ENCODE results near the gene TMOD3.

TMOD3 gene

DNA sequence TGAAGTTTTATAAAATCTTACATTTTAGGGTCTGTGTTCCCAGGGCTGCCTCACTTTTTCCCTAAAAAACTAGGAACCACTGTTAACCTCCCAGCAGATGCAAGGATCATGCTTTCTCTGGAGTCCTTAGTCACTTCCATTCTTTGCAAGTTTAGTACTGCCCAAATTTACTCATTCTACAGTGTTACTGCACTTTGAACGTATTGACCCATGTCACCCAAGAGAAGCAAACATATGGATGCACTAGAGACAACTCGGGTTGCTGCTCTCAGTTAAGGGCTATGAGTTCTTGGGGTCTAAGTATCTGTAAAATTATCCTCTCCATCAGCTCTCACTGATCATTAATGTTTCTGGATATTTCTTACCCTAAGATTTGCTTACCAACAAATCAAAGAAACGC is 83.1 kb downstream of the TMOD3 start:
- no peak for DNase-seq

DNA sequence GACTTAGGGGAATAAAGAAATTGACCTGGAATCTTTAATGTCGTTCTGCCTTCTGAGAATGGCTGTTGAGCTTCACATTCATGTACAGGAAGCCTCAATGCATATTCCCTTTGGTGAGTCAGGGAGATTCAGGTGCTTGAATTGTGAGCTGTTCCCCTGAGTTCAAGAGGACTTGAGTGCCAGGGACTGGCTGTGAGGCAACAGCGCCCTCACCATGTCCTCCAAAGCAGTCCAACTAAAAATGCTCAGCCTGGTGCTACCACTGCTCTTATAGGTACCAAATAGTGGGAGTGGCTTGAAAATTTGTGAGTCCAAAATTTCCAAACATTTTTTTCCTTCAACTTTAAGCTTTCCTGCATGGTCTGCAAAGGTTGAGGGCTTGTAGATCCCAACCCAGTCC is 88.0 kb downstream of the TMOD3 start:
- no peak for DNase-seq

DNA sequence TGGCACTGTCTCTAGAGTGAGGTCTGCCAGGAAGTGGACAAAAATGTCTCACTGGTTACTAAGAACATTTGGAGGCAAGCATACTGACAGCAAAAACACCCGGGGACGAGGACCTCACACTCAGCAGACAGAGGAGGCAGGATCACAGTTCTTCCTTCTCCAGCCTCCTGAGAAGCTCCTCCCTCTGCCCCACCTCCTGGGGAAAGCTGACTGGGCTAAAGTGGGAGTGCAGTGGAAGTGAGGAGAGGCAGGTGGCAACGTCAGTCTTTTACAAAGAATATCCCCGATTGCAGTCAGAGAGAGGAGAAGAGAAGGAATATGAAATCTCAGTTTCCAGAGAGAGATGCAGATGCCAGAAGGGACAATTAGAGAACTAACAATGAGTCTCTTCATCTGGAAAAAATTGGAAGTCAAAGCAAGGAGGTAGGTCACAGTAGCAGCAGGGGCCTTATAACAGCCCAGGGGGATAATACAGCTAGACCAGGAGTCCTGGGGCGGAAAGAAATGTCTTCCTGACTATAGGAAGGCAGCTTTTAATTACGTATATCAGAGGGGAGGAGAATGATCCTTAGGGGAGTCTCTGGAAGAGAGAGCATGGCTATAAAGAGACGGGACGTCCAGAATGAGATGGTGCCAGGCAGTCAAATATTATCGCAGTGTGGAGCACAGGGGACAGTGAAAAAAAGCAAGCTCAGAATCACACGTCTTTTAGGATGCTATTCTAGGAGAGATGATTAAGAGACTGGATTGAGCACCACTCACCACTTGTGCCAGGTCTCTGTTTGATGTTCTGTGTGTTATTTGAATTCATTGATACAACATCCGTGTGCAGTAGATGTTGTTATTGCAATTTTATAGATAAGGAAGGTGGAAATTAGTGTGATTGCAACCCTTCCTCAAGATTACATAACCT is 95.0 kb downstream of the TMOD3 start:
- DNase-seq, result no peak

DNA sequence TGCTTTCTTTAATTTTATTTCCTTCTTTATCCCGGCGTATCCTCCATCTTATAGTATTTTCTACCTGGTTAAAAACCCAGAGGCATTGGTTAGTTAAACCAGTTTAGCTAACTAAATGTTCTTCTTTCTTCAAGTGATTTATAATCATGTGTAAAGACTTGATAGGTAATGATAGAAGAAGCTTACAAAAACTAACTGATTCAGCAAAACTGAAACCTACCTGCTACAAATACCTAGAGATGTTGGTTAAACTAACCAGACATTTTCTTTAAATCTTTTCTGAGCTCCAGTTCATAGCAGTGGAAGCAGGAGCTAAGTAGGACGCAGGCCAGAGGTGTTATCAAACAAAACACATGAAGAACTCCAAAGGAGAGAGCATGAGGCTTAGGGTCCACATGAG is 97.4 kb downstream of the TMOD3 start:
- DNase-seq, result no peak

DNA sequence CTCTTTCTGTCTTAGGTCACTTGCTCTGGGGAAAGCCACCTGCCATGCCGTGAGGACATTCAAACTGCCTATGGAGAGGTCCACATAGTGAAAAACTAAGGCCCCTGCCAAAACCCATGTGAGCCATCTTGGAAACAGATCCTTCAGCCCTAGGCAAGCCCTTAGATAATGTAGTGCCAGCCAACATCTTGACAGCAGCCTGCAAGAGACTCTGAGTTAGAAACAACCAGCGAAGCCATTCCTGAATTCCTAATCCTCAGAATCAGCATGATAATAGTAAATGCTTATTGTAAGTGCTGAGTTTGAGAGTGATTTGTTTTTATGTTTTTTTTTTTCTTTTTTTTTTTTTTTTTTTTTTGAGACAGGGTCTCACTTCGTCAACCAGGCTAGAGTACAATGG is 101.6 kb downstream of the TMOD3 start:
- no peak for DNase-seq

DNA sequence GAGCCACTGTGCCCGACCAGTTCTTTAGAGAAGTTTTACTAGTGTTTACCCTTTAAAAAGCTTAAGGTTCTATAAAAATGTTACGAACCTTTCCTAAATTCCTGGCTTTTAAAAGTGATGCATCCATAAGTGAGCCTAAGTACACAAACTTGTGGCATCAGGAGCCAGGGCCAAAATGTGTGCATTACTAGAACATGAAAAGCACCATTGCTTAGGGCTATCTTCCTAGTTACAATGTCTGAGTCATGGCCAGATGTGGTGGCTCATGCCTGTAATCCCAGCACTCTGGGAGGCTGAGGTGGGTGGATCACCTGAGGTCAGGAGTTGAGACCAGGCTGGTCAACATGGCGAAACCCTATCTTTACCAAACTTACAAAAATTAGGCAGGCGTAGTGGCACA is 102.2 kb downstream of the TMOD3 start:
- DNase-seq, result no peak

DNA sequence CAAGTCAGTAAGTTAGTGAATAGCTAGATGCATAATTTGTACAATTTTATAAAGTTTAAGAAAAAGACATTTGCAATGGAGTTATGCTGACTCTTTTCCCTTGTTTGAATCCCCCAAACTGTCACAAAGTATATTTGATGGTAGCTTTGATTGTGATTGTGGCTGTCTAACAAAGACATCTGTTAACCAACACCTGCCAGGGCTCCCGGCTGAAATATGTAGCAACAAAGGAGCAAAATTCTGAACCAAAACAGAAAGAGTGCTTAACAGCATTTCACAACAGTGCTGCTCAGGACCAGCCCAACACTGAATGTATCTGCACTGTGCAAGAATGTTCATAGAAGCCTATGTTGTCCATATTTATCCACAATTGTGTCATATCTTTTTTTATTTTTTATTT is 102.7 kb downstream of the TMOD3 start:
- DNase-seq, result no peak

DNA sequence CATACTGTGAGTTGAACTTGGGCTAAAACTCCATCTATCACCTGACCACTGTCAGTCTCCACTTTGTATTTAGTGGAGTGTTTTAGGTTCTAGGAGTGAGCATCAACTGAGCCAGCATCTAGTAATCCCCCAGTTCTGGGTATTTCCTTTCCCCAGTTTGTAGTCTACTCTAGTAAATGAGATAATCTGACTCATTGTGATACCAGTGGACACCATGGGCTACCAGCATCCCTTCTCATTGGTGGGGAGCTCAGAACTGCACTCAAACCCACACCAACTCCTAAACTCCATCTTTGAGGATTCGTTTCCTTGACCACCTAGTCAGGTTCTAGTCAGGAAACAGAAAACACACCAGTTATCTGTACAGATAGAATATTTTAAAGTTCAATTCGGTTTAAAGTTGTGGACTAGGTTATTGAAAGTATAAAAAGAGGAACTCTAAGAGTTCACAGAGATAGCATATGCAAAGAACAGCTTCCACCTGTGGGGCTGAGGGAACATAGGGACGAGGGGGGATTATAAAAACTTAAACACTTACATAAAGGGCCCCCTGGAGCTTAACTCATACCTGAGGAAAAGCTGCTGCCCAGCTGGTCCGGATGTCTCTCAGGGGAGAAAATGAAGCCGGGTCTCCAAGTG is 106.1 kb downstream of the TMOD3 start:
- DNase-seq, result no peak

DNA sequence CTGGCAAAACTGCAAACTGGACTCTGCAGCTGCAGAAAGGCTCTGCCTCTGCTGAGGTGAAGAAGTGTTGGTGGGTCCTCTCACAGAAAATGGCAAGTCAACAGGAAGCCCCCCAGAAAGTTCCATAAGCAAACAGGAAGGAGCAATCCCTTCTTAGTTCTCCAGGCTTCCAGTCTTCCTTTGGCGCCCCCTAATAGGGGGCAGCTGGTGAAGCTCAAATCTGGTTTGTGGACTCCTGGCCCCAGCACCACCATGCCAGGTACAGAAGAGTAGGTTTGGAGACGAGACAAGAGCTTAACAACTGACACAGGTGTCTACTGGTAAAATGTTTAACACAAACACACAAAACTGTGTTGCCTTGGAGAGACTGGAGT is 106.6 kb downstream of the TMOD3 start:
- no peak for DNase-seq

DNA sequence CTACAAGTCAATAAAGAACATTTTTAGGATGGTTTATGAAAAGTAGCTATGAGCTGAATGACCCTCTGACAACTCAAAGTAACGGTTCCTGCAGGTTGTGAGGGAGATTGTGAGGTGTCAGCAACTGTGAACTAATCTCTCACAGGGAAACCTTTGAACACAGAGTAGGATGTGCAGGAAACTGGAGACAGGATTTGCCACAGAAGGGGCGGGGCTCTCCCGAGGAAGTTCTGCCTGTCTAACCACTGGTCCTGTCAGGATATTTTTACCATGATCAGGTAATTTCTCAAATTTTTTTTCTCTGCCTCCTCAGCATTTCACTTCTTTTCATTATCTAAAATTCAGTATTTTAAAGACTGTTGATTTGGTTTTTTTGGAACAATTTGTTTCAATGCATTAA is 108.8 kb downstream of the TMOD3 start:
- no peak for DNase-seq

DNA sequence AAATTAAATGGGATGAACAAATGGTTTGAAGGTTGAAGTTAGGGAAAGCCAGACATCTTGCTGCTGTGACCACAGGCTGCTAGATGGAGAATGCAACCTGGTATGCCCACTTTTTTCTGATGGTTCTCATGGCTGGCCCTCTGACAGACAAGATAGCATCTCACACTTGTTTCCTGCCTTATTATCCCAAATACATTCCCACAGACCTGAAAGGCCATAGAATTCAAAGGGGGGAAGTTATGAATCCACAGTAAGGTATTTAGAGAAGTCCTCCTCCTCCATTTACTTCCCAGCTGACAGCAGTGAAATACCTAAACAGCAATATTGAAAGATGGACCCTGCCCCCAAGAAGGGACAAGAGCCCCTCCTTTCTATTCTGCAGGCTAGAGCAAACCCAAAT is 109.8 kb downstream of the TMOD3 start:
- DNase-seq, result no peak

DNA sequence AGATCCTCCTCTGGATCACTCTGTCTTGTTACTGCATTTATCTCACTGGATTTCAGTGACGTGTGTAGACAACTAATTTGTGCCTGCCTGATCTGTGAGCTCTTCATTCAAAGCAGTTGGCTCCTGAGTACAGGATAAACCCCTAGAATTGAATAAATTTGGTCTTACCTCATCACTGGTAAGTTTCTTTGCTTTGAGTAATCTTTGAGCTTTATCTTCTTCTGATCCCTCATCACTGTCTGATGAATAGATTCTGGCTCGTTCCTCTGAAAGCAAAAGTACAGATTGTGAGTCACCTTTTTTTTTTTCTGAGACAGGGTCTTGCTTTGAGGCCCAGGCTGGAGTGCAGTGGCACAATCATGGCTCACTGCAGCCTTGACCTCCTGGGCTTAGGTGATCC is 117.7 kb downstream of the TMOD3 start:
- no peak for DNase-seq

DNA sequence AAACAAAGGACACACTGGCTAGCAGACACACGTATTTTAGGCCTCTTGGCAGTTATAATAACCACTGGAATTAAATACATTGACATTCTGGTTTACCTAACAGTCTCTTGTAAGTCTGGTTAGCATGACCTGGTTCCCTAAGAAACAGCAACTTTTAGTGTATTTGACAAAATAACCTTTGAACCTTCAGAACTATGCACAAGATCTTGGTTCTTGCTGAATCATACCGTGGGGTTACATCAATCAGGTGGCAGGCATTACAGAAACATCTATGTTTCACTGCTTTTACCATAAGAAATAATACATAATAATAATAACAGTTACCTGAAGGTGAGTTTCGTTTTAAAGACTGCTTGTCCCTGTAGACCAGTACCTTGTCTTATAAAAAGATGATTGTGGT is 123.4 kb downstream of the TMOD3 start:
- no peak for DNase-seq

DNA sequence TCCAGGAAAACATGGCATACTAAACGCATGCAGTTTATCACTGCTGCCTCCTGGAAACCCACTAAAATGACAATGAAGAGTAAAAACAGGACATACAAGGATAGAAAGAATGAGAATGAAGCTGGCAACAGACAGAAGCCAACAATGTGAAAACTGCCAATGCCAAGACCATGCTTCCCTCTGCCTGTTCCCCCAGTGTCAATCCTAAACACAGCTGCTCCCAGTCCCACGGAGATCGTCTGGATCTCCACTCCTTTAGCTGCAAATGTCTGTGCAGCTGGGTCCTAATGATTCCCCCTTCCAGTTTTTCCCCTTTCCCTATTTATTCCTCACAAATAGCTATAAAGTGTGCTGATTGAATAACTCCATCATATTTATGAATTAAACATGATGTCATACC is 126.1 kb downstream of the TMOD3 start:
- no peak for DNase-seq
